Measurements from ENCODE around the gene KDM6A. TPM values are rescaled to one million over a fixed set of nuclear protein-coding genes. Genes with fewer than 3 reads are reported as not detected.

KDM6A gene
- polyA plus RNA-seq, 1 donor (not counting 4 experiments of a cell fraction or from before 2014, with no cell fraction given), result 64.2 TPM

- Histone ChIP-seq H3K4me1 (ENCODE audit: control insufficient read depth, extremely low read depth, insufficient read depth, low read length) (peaks cover 11% of the 10 kb centered on the region), H3K36me3 (ENCODE audit: control insufficient read depth in 2 of 2, extremely low read depth in 1 of 2, insufficient read depth in 2 of 2, low read length in 2 of 2) (no peaks in the 10 kb centered on the region), H3K79me2 (ENCODE audit: control insufficient read depth, insufficient read depth, low read length) (peaks cover 78% of the 10 kb centered on the region), H3K4me3 (ENCODE audit: control insufficient read depth in 2 of 3, extremely low read depth in 1 of 3, insufficient read depth in 2 of 3, low read depth in 1 of 3, low read length in 3 of 3) (no peak overlapping the region), H3K9me3 (ENCODE audit: control insufficient read depth, low read depth, low read length) (no peaks in the 10 kb centered on the region), H3K27ac (ENCODE audit: control insufficient read depth, insufficient read depth, low read length) (no peak overlapping the region), H2AFZ (ENCODE audit: control insufficient read depth, low read length) (no peak overlapping the region), H3K4me2 (ENCODE audit: control insufficient read depth, extremely low read depth, insufficient read depth, low read depth, low read length) (no peak overlapping the region), H3K27me3 (ENCODE audit: control insufficient read depth, extremely low read depth, insufficient read depth, low read length) (no peaks in the 10 kb centered on the region), H3K9ac (ENCODE audit: control insufficient read depth, extremely low read depth, insufficient read depth, low read length) (no peak overlapping the region), H4K20me1 (ENCODE audit: control insufficient read depth, extremely low read depth, insufficient read depth, low read length) (no peaks in the 10 kb centered on the region), H3K9me1 (ENCODE audit: control insufficient read depth, extremely low read depth, insufficient read depth, low read length) (no peaks in the 10 kb centered on the region)
- no peak for DNase-seq (ENCODE audit: low read depth, low spot score)
- dilution Hi-C loops (cut with MboI; ENCODE audit: extremely low pct_ligation_motif_present, low sequenced_read_pairs), result no loop called here
- TF ChIP-seq EZH2 (IDR thresholded peaks at IDR 0.05; ENCODE audit: low read length) (no peak), CTCF (optimal IDR thresholded peaks at IDR 0.05 in 1 of 3, IDR thresholded peaks at IDR 0.05 in 1 of 3, conservative IDR thresholded peaks at IDR 0.05 in 1 of 3; ENCODE audit: extremely low read depth in 1 of 3, insufficient read depth in 2 of 3, low read length in 3 of 3) (no peak)
- no peak for FAIRE-seq
Observed at GRCh38 chrX:44915361-44915868, 42.4 kb downstream of the KDM6A start.

- Histone ChIP-seq H3K79me2 (ENCODE audit: control insufficient read depth, insufficient read depth, low read length) (peaks cover 84% of the 10 kb centered on the region), H3K9ac (ENCODE audit: control insufficient read depth, extremely low read depth, insufficient read depth, low read length) (no peak overlapping the region), H3K4me2 (ENCODE audit: control insufficient read depth, extremely low read depth, insufficient read depth, low read depth, low read length) (no peak overlapping the region), H3K9me1 (ENCODE audit: control insufficient read depth, extremely low read depth, insufficient read depth, low read length) (no peaks in the 10 kb centered on the region), H3K36me3 (ENCODE audit: control insufficient read depth in 2 of 2, extremely low read depth in 1 of 2, insufficient read depth in 2 of 2, low read length in 2 of 2) (no peaks in the 10 kb centered on the region), H3K9me3 (ENCODE audit: control insufficient read depth, low read depth, low read length) (no peaks in the 10 kb centered on the region), H3K27me3 (ENCODE audit: control insufficient read depth, extremely low read depth, insufficient read depth, low read length) (no peaks in the 10 kb centered on the region), H4K20me1 (ENCODE audit: control insufficient read depth, extremely low read depth, insufficient read depth, low read length) (no peaks in the 10 kb centered on the region), H2AFZ (ENCODE audit: control insufficient read depth, low read length) (no peak overlapping the region), H3K4me1 (ENCODE audit: control insufficient read depth, extremely low read depth, insufficient read depth, low read length) (peaks cover 11% of the 10 kb centered on the region), H3K27ac (ENCODE audit: control insufficient read depth, insufficient read depth, low read length) (no peak overlapping the region), H3K4me3 (ENCODE audit: control insufficient read depth in 2 of 3, extremely low read depth in 1 of 3, insufficient read depth in 2 of 3, low read depth in 1 of 3, low read length in 3 of 3) (no peak overlapping the region)
- TF ChIP-seq EZH2 (IDR thresholded peaks at IDR 0.05; ENCODE audit: low read length) (no peak), CTCF (optimal IDR thresholded peaks at IDR 0.05 in 1 of 3, IDR thresholded peaks at IDR 0.05 in 1 of 3, conservative IDR thresholded peaks at IDR 0.05 in 1 of 3; ENCODE audit: extremely low read depth in 1 of 3, insufficient read depth in 2 of 3, low read length in 3 of 3) (no peak)
- FAIRE-seq (no peak), DNase-seq (ENCODE audit: low read depth, low spot score) (no peak)
- dilution Hi-C loops (cut with MboI; ENCODE audit: extremely low pct_ligation_motif_present, low sequenced_read_pairs), result no loop called here
Observed at GRCh38 chrX:44918722-44919121, 45.7 kb downstream of the KDM6A start.
